GM21423 (cell line): ENCODE results near the gene SDS.
"Not testable (repeated sequence)": the region's sequence is repeated elsewhere in the genome, so short reads cannot be mapped to it uniquely, and the experiment has no call there.

ENCODE experiments used
- ATAC-seq: cut with Tn5 transposase; IDR thresholded peaks from one replicate; pipeline ENCODE4 v1.9.1; 2021; ENCODE audit warnings: mild to moderate bottlenecking, moderate library complexity; ENCODE audit not compliant: unreplicated experiment

Gene SDS

GRCh38 chr12:113358381-113359132, 45.1 kb downstream of the SDS start, which contains the start of gene PLBD2:
PLBD2 (plus strand) TSS chr12:113358587; CDS start chr12:113358601, 14 bp downstream.
- ATAC-seq: peak; percentile 89

GRCh38 chr12:113354192-113354591, 49.5 kb downstream of the SDS start:
- ATAC-seq: not testable (repeated sequence)

- no peak for ATAC-seq
These were observed 52.6 kb downstream of the SDS start for GRCh38 chr12:113351089-113351488.

- no peak for ATAC-seq
These were observed 54.7 kb downstream of the SDS start for GRCh38 chr12:113348849-113349536.

GRCh38 chr12:113347892-113348291, 55.8 kb downstream of the SDS start:
- no peak for ATAC-seq

GRCh38 chr12:113347107-113347506, 56.6 kb downstream of the SDS start:
- no peak for ATAC-seq

- ATAC-seq: no peak
These were observed 57.3 kb downstream of the SDS start for GRCh38 chr12:113346353-113346752.

GRCh38 chr12:113345318-113345717, 58.4 kb downstream of the SDS start:
- ATAC-seq: no peak
